ENCODE data around the gene PARD3.

PARD3 gene

DNA sequence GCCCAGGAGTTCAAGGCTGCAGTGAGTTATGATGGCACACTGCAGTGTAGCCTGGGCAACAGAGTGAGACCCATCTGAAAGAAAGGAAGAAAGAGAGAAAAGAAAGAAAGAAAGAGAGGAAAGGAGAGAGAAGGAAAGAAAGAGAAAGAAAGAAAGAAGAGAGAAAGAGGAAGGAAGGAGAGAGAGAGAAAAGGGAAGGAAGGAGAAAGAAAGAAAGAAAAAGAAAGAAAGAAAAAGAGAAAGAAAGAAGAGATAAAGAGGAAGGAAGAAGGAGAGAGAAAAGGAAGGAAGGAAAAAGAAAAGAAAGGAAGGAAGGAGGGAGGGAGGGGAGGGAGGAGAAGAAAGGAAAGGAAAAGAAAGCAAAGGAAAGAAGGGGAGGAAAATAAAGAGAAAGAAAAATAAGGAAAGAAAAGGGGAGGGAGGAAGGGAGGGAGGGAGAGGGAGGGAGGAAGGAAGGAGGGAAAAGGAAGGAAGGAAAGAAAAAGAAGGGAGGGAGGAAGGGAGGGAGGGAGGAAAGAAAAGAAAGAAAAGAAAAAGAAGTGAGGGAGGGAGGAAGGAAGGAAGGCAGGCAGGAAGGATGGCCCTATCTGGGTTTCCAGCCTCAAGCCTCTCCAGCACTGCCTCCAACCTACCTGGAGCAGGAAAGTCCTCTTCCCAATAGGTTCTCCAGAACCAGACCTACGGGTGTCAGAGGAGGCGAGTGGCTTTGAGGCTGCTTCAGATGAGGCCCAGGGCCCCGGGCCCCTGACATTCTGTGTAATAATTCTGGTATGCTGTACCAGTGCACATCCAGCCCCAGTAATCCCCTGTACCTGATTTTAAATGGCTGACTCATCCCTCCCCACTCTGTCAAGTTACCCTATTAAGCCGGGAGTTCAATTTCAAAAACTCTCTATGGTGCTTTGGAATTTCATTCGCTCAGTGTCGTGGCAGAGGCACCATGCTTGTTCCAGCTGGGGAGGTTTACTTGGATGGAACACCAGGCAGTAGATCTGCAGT is 6.8 kb upstream of the PARD3 start:
- DNase-seq, result no peak

DNA sequence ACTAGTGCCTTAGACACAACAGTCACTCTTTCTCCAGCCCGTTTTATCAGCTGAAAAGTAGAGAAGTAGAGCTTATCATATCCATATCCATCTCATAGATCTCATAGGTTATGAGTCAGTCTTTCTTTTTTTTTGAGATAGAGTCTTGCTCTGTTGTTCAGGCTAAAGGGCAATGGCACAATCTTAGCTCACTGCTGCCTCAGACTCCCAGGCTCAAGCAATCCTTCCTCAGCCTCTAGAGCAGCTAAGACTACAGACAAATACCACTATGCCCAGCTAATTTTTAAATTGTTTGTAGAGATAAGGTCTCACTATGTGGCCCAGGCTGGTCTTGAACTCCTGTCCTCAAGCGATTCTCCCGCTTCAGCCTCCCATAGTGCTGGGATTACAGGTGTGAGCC is 2.5 kb upstream of the PARD3 start:
- DNase-seq, result no peak

DNA sequence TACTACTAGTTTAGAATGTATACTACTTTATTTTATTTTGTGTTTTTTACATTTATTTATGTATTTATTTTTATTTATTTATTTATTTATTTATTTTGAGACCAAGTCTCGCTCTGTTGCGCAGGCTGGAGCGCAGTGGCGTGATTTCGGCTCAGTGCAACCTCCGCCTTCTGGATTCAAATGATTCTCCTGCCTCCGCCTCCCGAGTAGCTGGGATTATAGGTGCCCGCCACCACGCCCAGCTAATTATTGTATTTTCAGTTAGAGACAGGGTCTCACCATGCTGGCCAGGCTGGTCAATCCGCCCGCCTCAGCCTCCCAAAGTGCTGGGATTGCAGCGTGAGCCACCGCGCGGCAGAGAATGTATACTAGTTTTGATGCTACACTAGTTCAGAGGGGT is 2.0 kb upstream of the PARD3 start:
- DNase-seq, result no peak

DNA sequence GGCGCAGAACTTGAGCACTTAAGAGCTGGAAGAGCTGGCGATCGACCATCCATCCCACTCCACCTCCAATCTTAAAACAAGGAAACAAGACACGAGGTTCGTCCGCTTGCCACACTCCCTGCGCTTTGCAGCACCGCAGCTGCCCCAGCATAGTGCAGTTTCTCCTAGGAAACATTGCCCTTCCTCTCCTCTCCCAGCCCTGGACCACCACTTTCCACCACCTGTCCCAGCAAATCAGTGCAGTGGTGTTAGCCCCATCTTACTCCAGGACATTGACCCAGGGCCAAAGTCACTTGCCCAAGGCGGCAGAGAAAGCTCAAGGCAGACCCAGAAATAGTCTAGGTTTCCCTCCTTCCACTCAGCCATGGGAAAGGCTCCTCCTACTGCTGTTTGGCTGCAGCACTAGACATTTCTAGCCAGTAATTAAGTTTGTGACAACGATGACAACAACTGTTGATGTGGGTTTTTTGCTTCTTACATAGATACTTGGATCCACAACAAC is 1.5 kb upstream of the PARD3 start:
- no peak for DNase-seq

DNA sequence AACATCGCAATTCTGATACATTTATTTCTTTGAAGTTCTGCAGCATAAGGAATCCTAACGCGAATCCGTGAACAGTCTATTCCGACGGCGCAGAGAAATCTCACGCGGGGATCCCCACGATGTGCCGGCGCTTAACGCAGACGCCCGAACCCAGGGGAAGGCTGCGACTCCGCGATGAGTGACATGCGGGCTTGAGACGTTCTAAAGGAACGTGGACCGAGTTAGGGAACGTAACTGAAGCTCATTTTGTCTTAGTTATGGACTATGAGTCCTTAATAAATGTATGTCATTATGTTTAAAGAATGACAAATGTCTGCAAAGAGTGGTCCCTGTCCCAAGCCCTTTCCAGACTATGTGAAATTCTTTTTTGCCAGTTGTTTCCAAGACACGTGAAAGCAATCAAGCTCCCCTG is 995 bp upstream of the PARD3 start:
- DNase-seq, result no peak

DNA sequence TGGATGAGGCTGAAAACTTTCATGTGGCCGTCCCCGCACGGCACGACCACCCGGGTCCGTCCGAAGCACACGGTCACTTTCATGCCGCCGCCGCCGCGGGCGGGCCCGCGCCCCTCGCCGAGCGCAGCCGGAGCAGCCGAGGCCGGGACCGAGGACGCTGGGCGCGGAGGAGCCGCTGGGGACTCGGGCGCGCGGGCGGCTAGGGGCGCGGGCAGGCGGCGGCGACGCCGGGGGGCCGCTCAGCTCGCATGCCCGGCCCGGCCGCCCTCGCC is 247 bp downstream of the PARD3 start:
- DNase-seq, result no peak

DNA sequence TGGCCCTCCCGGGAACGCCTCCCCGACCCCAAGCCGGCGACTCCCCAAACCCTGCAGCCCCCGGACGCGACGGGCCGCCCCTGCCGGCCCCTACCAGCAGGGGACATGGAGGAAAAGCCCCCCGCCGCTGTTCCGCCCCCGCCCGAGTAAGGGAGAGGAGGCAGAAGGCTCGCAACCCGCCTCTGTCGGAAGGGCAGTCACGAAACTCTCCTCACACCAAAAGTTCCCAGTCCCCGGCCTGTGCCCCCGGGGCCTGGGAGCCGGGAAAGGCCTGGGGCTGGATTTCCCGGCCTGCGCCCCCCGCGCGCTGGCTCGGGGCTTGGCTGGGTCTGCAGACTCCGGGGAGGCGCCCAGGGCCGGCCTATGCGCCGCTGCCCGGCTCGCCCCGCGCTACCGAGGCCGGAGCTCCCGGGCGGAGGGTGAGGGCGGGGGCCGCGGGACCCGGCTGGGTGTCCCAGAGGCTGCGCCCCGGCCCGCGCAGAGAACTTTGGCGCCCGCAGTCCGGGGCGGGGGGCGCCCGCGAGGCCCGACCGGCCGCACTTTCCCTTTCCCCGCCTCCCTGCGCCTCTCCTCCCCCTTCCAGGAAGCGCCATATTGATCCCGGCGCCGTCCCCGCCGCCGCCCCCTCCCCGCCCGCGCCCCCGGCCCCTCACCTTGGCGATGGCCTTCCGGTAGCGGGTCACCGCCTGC is 728 bp downstream of the PARD3 start:
- DNase-seq, result no peak

DNA sequence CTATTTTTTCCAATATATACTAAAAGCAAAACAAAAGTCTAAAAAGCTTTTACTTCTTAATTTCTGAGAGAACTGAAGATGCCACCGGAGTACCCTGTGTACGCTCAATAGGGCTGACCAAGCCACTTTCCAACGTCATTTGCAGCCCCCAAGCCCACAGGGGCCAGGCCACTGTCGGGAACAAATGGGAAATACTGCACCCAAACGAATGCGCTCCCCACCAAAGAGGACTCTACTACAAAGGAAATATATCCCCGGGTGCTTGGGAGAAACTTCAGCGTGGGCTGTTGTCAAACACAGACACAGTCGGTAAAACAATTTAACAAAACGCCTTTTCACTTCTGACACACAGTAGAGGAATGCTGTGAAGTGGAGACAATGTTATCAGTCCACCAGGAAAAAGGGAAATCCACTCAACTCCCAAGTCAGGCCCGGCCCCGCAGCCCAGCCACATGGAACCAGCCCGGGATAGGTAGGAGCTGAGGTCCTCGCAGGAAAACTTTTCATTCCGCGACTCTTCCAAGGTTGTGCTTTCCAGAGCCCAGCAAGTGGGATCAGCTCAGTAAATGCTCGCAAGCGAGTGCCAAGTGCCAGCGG is 1.4 kb downstream of the PARD3 start:
- DNase-seq, result no peak

DNA sequence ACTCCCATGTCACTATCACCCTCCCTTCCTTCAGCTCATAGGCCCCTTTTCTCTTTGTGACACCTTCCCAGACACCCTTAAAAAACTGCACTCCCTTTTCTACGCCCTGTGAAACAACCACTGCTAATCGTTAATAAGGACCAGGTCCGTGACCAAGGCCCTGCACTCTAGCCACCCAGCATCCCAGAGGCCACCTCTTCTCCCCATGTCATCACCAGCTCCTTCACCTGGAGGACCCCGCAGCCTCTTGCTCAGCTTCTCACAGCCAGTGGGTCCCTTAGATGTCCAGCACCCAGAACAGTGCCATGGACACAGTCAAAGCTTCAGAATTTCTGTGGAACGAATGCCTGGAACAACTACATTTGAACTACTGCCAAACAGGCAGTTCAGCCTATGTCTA is 2.3 kb downstream of the PARD3 start:
- DNase-seq, result no peak

DNA sequence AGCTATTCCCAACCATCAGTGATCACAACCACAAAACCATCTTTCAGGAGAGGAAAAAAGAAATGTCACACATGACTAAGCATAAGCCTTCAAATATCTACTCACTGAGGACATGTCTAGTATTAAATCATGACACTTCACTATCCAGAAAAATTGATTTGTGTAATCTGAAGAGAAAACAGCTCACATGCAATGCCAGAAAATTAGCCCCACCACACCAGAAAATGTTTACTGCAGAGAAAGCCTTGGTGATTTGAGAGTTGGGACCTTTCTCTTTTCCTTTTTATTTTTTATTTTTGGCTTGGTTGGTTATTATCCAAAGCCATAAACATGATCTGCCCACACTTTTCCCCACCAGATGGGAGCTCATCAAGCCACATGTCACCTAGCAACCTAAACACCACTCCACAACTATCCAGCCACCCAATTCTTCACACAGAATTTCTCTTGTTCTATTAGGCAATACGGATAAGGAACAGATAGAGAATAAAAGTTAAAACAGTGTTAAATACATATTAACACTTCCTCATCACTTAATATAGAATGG is 3.1 kb downstream of the PARD3 start:
- no peak for DNase-seq

DNA sequence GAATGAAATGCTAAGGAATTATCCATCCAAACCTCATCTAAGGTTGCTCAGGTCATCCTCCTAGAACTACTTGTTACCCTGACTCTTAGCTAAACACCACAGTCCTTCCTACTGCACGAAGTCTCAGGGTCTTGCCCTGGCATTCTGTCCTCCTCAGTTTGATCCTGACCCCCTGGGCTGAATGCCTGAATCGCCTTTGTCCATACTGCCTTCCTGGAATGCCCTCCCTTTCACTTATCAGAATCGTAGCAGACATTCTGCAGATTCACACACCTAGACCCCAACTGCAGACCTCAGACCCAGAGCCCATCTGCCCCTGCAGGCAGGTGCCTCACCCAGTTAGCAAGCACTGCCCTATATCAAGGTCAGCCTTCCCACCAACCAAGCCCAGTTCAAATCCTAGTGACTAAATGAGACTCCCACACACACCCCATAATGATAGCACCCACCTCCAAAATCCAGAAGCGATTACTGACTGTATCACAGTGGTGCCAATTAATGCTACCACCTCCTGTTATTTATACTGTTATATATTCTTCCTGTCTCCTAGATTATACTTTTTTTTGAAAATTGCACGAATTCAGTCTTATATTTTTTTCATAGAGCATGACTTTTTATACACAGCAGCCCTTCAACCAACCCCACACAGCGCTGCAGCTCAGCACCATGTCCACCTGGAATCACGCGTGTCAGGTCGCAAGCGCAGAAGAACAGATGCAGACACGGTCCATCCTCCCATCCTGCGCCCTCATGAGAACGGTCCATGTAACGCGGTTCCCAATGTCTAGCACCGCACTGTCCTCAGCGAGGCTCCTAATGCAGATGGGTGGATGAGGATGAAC is 3.7 kb downstream of the PARD3 start:
- no peak for DNase-seq

DNA sequence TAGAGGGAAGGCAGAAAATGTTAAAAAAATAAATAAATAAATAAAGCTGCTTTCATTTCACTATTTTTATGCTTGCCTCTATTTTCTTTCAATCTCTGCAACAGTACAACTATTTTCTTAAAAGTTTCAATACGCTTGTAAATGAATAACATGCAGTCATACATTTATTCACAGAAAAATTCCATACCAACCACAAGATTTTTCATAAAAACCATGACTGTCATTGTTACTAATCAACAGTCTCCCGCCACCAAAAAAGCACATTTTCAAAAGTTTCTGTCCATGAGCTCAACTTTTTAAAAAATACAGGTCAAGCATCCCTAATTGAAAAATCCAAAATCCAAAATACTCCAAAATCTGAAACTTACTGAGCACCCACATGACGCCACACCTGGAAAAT is 5.3 kb downstream of the PARD3 start:
- DNase-seq, result no peak

DNA sequence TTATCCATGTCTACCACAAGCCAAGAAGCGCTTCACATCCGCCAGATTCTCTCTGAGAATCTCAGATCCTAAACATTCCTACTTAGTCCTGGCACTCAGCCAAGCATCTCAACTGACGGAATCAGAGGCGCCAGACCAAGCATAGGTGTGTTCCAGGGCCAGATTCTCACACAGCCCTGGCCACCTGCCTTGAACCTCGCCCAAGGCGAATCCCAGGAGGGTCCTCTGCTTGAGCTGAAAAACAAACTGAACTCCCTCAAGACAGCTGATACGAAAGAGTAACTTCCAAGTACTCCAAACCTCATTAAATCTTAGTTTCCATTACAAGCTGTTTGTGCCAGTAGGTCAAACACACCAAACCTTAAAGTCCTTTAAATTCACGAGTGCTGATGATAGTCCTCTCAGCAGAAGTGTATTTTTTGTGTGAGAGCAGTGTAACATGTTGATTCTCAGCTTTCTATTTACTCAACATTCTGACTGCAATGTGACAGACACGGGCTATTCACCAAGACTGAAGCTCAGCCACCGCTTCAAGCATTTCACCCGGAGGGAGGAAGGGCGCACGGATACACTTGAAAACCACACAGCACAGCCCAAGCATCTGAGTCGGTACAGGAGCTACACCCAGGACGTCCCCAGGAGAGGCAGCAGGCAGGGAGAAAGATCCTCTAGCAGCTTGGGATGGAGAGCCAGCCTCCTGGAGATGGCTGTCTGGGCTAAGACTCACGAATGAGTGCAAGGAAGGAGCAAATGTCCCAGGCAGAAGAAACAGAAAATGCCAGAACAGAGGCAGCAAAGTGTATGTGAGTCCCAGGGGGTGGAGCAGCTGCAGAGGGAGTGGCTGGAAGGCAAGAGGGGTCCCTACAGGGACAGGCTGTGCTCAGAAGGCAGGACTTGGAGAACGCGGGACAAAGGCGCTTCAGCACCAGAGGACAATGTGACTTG is 6.0 kb downstream of the PARD3 start:
- no peak for DNase-seq

DNA sequence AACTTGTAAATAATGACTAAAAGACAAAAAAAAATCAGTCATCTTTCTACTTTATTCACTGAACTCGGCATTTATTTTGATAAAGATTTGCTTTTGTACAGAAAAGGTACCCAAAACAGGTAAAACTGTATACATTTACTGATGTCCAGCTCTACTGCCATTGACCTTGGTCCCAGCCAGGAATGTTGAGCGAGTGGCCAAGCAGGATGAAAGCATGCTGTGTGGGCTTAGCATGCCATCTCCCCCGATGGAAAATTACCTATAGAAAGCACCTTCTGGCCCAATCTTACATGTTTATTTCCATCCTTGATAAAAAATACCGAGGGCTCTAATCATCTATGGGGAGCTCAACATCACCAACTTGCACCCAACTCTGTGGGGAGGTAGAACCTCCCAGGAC is 6.8 kb downstream of the PARD3 start:
- no peak for DNase-seq

DNA sequence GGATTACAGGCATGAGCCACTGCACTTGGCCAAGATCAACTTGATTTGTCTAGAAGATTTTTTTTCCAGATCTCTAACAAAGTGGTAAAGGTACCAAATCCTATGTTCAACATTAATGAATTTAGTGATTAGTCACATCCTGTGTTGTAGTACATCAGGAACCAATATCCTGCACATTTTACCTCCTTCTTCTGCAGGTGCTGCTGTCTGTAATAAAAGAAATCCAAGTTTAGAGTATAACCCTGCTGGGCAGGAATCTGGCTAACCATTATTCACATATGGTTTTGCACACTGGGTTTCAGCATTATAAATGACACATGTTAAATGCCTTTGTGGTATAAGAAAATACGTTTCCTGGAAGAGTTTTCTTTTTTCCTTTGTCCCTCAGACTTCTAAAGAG is 10.8 kb downstream of the PARD3 start:
- DNase-seq, result no peak

DNA sequence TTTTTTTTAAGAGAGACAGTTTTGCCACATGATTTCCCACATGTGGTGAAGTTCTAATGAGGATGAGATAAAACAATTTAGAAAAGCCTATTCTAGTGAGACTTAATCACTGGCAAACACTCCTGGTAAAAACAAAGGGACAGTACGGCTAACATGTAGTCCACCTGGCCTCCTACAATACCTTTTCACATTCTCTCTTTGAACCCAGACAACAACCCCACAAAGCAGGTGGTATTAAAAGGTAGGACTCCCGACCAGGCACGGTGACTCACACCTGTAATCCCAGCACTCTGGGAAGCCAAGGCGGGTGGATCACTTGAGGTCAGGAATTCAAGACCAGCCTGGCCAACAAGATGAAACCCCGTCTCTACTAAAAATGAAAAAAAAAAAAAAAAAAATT is 12.4 kb downstream of the PARD3 start:
- DNase-seq, result no peak

DNA sequence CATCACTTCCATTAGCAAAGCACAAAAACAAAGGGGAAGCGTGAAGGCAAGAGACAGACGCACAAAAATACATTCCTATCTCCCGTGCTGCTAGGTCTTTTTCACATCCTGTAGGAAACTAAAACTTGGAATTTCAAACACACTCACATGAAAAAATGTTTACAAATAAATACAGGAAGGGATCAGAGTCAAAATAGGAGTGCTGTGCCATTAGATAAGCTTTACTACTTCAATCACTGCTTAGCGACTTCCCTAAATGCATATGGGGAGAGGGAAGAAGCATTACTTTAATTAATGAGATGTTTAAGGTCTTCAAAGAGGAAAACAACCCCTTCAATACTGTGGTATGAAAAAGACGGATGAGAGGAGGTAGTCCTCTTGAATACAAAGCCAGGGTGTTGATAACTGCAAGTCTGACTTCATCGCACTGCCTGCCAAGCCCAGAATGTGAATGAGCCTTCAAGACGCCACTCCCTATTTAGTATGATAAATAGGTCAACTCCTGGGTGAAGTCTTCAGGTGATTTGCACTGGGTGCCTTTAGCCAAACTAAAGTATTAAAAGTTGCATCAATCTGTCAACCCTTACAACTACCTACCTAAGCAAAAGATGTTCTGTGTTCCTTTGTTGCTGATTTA is 13.9 kb downstream of the PARD3 start:
- no peak for DNase-seq

DNA sequence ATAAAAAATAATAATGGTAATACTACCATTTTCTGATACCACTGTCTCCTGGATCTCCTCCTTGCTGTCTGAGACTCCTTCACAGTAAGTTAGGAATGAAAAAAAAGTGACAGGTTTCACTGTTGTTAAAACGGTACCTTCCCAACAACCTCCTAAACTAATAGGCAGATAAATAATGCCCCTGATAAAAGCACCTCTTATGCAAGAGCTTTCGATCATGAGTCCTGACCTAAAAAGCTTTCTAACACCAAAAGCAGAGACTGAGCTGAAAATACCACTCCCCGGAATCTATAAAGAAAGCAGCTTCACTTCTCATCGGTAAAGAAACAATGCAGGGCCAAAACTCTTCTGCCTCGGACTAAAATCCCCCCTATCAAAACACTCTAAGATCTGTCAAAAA is 14.5 kb downstream of the PARD3 start:
- no peak for DNase-seq

DNA sequence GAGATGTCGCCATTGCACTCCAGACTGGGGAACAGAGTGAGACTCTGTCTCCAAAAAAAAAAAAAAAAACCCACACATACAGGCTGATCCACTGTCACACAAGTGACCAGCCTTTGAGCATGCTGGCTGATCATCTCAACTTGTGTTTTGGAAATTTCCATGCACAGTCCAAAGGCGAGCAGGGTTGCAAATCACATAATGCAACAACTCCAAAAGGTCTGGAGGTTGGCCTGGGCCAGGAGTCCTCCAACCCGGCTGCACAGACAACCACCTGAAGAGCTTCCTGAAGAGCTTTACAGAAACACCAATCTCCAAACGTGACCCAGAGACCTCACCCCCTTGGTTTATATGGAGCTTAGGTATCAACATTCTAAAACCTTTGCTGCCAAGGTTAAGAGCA is 16.4 kb downstream of the PARD3 start:
- no peak for DNase-seq

DNA sequence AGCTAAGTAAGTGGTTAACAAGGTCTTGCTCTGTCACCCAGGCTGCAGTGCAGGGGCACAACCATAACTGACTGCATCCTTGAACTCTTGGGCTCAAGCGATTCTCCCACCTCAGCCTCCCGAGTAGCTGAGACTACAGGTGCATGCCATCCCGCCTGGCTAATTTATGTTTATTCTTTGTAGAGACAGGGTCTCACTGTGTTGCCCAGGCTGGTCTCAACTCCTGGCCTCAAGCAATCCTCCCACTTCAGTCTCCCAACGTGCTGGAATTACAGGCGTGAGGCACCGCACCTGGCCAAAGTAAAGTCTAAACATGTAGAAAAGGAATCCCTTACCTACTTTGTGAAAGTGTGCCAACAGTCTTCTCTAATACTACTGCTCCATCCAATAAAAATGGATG is 17.9 kb downstream of the PARD3 start:
- no peak for DNase-seq

DNA sequence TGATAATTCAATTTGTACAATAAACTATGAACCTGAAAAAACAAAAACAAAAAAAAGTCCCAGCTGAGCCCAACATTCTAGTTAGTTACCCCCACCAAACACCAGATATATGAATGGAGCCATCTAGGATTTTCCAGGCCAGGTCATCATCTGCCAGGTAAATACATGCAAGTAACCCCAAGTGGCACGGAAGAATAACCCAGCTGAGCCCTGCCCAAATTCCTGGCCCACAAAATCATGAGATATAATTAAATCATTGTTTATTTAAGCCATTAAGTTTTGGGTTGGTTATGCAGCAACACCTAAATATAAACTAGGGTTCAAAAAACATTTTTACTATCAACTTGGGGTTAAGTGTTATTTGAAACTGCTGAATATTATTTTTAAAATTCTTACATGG is 19.0 kb downstream of the PARD3 start:
- DNase-seq, result no peak
